SK-N-SH (cell line): ENCODE data around the gene IL20. TPM values are rescaled to one million over a fixed set of nuclear protein-coding genes. Genes with fewer than 3 reads are reported as not detected.

Source experiments
- CTCF ChIA-PET: fragments of 300-600, 350-600 bp; formaldehyde crosslinking; extraction: SDS; loops from one replicate; lab custom pipeline; 2021; lab: Yijun Ruan, JAX
- POLR2A ChIA-PET: fragments of 350-600 bp; sonication (Branson Sonifier 250); formaldehyde crosslinking; extraction: SDS; loops from one replicate; lab custom pipeline; 2020; ENCODE audit warnings: antibody characterized with exemption, inconsistent platforms; lab: Yijun Ruan, JAX
- DNase-seq: peaks from one replicate; pipeline ENCODE4 v3.0.0; 2012
- H2AFZ ChIP-seq: fragments of 200-600 bp; sonication (generic); 2 replicates; pipeline ENCODE4 v1.8.1; 2016; ENCODE audit warnings: antibody characterized with exemption, mild to moderate bottlenecking, low read depth
- H3F3A ChIP-seq: fragments of 200-600 bp; sonication (generic); replicated peaks from 2 replicates; pipeline ENCODE3; 2016; ENCODE audit warnings: antibody characterized with exemption, mild to moderate bottlenecking; ENCODE audit not compliant: insufficient read depth
- H3K27ac ChIP-seq, 2 experiments: fragments of 200-500 bp in 1 of 2; fragments of 200-600 bp in 1 of 2; sonication (Bioruptor generic) in 1 of 2; sonication (generic), shearing (Covaris generic) in 1 of 2; 2 replicates each; pipeline versions ENCODE4 v1.5.1 to v1.6.1; 2014 to 2016; ENCODE audit warnings: low read depth in 2 of 2, inconsistent platforms in 1 of 2, low read length in 1 of 2, mild to moderate bottlenecking in 1 of 2, mixed read lengths in 1 of 2
- H3K27me3 ChIP-seq: fragments of 200-600 bp; sonication (generic), shearing (Covaris generic); 2 replicates; pipeline ENCODE4 v1.6.1; 2016; ENCODE audit warnings: mixed run types; ENCODE audit not compliant: insufficient read depth
- H3K36me3 ChIP-seq, 2 experiments: fragments of 200-500 bp in 1 of 2; fragments of 200-600 bp in 1 of 2; sonication (Bioruptor generic) in 1 of 2; sonication (generic) in 1 of 2; replicated peaks in 1 of 2; 2 replicates each; pipeline versions ENCODE3 to v1.5.1; 2014 to 2016; ENCODE audit warnings: low read length in 1 of 2, mild to moderate bottlenecking in 1 of 2; ENCODE audit not compliant: insufficient read depth in 2 of 2, control insufficient read depth in 1 of 2
- H3K4me1 ChIP-seq, 2 experiments: fragments of 200-500 bp in 1 of 2; fragments of 200-600 bp in 1 of 2; sonication (Bioruptor generic) in 1 of 2; sonication (generic), shearing (Covaris generic) in 1 of 2; 2 replicates each; pipeline versions ENCODE4 v1.5.1 to v1.6.1; 2014 to 2016; ENCODE audit warnings: low read depth in 1 of 2, low read length in 1 of 2, mixed run types in 1 of 2; ENCODE audit not compliant: insufficient read depth in 2 of 2, control insufficient read depth in 1 of 2
- H3K4me2 ChIP-seq: fragments of 200-600 bp; sonication (generic), shearing (Covaris generic); 2 replicates; pipeline ENCODE4 v1.6.1; 2017; ENCODE audit warnings: mixed run types
- H3K4me3 ChIP-seq, 2 experiments: fragments of 200-500 bp in 1 of 2; fragments of 200-600 bp in 1 of 2; sonication (Bioruptor generic) in 1 of 2; sonication (generic), shearing (Covaris generic) in 1 of 2; 2 replicates each; pipeline versions ENCODE4 v1.5.1 to v1.8.1; 2014 to 2016; ENCODE audit warnings: low read depth in 2 of 2, inconsistent platforms in 1 of 2, low read length in 1 of 2, mild to moderate bottlenecking in 1 of 2, mixed read lengths in 1 of 2, moderate library complexity in 1 of 2
- H3K79me2 ChIP-seq: fragments of 200-600 bp; sonication (generic); 2 replicates; pipeline ENCODE4 v1.8.1; 2017; ENCODE audit warnings: mild to moderate bottlenecking; ENCODE audit not compliant: insufficient read depth
- H3K9ac ChIP-seq: fragments of 200-600 bp; sonication (generic); 2 replicates; pipeline ENCODE4 v1.6.1; 2017; ENCODE audit warnings: mixed run types
- H3K9me2 ChIP-seq: fragments of 200-600 bp; sonication (generic); 2 replicates; pipeline ENCODE4 v1.6.1; 2017; ENCODE audit warnings: mixed run types
- H3K9me3 ChIP-seq: fragments of 200-600 bp; sonication (generic); 2 replicates; pipeline ENCODE4 v1.6.1; 2017; ENCODE audit warnings: mixed run types, mild to moderate bottlenecking, moderate library complexity
- H4K20me1 ChIP-seq: fragments of 200-600 bp; sonication (generic); 2 replicates; pipeline ENCODE4 v1.6.1; 2017; ENCODE audit warnings: mild to moderate bottlenecking, mixed run types; ENCODE audit not compliant: insufficient read depth
- FOSL2 ChIP-seq: IDR thresholded peaks from 2 replicates; pipeline ENCODE4 v1.4.0; 2012; ENCODE audit warnings: low read depth, mild to moderate bottlenecking, moderate library complexity, borderline replicate concordance
- JUND ChIP-seq: IDR thresholded peaks from 2 replicates; pipeline ENCODE4 v1.4.0; 2012
- RAD21 ChIP-seq: IDR thresholded peaks from 2 replicates; pipeline ENCODE4 v1.6.1; 2012; ENCODE audit warnings: mild to moderate bottlenecking, low read length
- RFX5 ChIP-seq: IDR thresholded peaks from 2 replicates; pipeline ENCODE4 v1.6.1; 2012; ENCODE audit warnings: mild to moderate bottlenecking, improper control_type of control experiment, low read length
- RXRA ChIP-seq: IDR thresholded peaks from 2 replicates; pipeline ENCODE4 v1.4.0; 2012; ENCODE audit warnings: low read depth, mild to moderate bottlenecking, borderline replicate concordance
- TCF12 ChIP-seq: IDR thresholded peaks from 2 replicates; pipeline ENCODE4 v1.4.0; 2012
- WGBS: methylation state at CpG from one replicate; pipeline ENCODE4 v1.1.6; 2017; ENCODE audit warnings: low lambda C conversion rate; 5-methylcytosine and 5-hydroxymethylcytosine counted together
- polyA plus RNA-seq, 3 experiments: library from polyadenylated mRNA; depleted of rRNA; stranded (reverse); fragments of >200 nt; gene quantifications; 2 replicates each; pipeline ENCODE4 v1.2.3, GENCODE V29; 2012
- TF ChIP-seq, protein P1 (sequence below): IDR thresholded peaks from 2 replicates; pipeline ENCODE4 v1.4.0; 2012; ENCODE audit warnings: low read depth
- TF ChIP-seq, protein P2 (sequence below): IDR thresholded peaks from 2 replicates; pipeline ENCODE4; 2012
- TF ChIP-seq, protein P3 (sequence below): fragments of 150-350 bp; IDR thresholded peaks from 2 replicates; pipeline ENCODE4 v1.6.1; 2016; ENCODE audit warnings: mild to moderate bottlenecking, low read depth, low read length
- TF ChIP-seq, protein P4 (sequence below): fragments of 200-600 bp; sonication (generic); IDR thresholded peaks from 2 replicates; pipeline ENCODE4 v1.6.1; 2017; ENCODE audit warnings: antibody characterized with exemption, mild to moderate bottlenecking, moderate library complexity

Gene IL20
- polyA plus RNA-seq, 1 of the 3 experiments (the other 2 are of a cell fraction): not detected

DNA sequence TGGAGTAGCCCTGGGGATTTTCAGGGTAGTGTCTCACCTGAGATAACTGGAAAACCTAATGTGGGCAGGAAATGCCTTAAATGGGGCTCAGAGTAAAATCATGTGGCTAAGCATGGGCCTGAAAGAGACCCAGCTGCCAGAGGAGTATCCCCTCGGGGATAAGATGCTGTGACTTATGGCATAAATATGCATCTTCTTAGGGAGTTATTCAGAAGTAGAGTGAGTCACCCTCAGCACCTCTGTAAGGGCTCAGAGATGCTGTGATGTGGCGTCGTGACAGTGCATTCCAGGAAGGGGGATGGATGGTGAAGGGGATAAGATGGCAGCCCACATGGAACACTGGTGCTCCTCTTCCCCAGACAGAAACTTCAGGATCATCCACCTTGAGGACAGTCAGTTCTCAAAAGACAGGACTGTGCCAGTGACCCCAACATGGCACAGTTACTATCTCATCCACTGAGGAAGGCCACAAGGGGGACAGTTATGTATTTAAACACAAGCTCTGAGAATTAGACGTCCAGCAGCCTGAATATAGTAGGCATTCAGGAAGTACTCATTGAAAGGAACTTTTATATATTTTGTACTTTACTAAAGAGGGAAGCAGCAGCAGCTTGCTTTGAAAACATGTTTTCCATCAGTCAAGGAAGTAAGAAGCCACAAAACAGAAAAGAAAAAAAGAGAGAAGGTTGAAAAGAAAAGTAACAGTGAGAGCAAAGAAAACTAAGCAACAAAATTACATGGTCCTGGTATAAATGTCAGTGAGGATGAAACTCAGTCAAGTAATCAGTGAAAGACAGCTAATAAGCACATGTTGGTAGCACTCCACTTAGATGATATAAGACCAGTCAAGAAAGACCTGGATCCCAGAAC, 40.1 kb downstream of the IL20 start:
- H4K20me1 ChIP-seq: no peaks in the 10 kb centered on the region
- DNase-seq: no peak
- no peaks in the 10 kb centered on the region for H3K9me3 ChIP-seq
- H3K79me2 ChIP-seq: no peaks in the 10 kb centered on the region
- H3K9ac ChIP-seq: no peak overlapping the region
- POLR2A ChIA-PET: no interaction called here
- H2AFZ ChIP-seq: peak overlapping the region; percentile 20; the same call in 1 of the 2 replicates
- H3F3A ChIP-seq: no peaks in the 10 kb centered on the region
- CTCF ChIA-PET: interaction anchor here (0.7 to 7.8 kb wide), 6 partner anchors 9 to 415 kb away, joined by 3 to 83 read pairs (median 4); no protein-coding TSS in a partner anchor
- TF ChIP-seq JUND: peak; percentile 82
- no peak for TF ChIP-seq RXRA
- TF ChIP-seq FOSL2: peak; percentile 82
- TF ChIP-seq, protein P1, sequence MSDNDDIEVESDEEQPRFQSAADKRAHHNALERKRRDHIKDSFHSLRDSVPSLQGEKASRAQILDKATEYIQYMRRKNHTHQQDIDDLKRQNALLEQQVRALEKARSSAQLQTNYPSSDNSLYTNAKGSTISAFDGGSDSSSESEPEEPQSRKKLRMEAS: 0 out of 2 replicates have a peak, but pooled peaks have one; percentile 32
- no peak for TF ChIP-seq RFX5
- TF ChIP-seq, protein P2, sequence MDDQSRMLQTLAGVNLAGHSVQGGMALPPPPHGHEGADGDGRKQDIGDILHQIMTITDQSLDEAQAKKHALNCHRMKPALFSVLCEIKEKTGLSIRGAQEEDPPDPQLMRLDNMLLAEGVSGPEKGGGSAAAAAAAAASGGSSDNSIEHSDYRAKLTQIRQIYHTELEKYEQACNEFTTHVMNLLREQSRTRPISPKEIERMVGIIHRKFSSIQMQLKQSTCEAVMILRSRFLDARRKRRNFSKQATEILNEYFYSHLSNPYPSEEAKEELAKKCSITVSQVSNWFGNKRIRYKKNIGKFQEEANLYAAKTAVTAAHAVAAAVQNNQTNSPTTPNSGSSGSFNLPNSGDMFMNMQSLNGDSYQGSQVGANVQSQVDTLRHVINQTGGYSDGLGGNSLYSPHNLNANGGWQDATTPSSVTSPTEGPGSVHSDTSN: peak; percentile 49
- peak; percentile 62 for TF ChIP-seq TCF12
- H3K4me3 ChIP-seq: no peak overlapping the region
- H3K27me3 ChIP-seq: peaks cover 6% of the 10 kb centered on the region; the same call in 1 of the 2 replicates
- H3K4me2 ChIP-seq: no peak overlapping the region
- H3K36me3 ChIP-seq: no peaks in the 10 kb centered on the region
- H3K27ac ChIP-seq: no peak overlapping the region; a peak in 1 of 4 replicates
- no peaks in the 10 kb centered on the region for H3K9me2 ChIP-seq
- WGBS: 31% methylated on average over 3 of the region's 4 CpGs
- H3K4me1 ChIP-seq: peaks cover 0 to 10% of the 10 kb centered on the region in 2 experiments; a peak in 1 of 4 replicates

DNA sequence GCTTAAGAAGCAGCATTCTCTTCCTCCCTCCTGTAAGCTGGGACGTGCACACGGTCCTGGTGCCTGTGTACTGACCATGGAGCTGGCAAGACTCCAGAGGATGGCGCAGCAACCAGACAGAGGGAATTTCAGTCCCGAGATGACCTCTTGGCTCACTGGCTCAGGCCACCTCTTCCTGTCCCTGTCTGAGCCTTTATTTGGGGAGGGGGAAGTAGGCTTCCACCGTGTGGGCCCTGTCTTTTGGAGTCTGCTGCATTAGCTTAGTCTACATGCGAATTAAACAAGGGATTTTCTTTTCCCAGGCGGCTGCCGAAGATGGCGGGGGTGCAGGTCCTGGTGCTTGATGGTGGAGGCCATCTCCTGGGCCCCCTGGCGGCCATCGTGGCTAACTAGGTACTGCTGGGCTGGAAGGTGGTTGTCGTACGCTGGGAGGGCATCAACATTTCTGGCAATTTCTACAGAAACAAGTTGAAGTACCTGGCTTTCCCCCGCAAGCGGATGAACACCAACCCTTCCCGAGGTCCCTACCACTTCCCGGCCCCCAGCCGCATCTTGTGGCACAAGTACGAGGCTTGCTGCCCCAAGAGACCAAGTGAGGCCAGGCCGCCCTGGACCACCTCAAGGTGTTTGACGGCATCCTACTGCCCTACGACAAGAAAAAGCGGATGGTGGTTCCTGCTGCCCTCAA, 42.0 kb downstream of the IL20 start:
- WGBS: 84% methylated on average over 14 of the region's 23 CpGs
- Histone ChIP-seq H3K4me2 (no peak overlapping the region), H4K20me1 (no peaks in the 10 kb centered on the region), H3K4me3 (no peak overlapping the region; a peak in 1 of 4 replicates), H3K27me3 (peaks cover 6% of the 10 kb centered on the region; the same call in 1 of the 2 replicates), H3K9me3 (no peaks in the 10 kb centered on the region), H3K9me2 (no peaks in the 10 kb centered on the region), H2AFZ (no peak overlapping the region), H3K27ac (no peak overlapping the region), H3F3A (no peaks in the 10 kb centered on the region), H3K4me1 (peaks cover 0 to 10% of the 10 kb centered on the region in 2 experiments; a peak in 1 of 4 replicates), H3K79me2 (no peaks in the 10 kb centered on the region), H3K9ac (no peak overlapping the region), H3K36me3 (no peaks in the 10 kb centered on the region)
- CTCF ChIA-PET: interaction anchor here (0.6 to 7.8 kb wide), 6 partner anchors 8 to 592 kb away, joined by 3 to 83 read pairs (median 8); no protein-coding TSS in a partner anchor
- POLR2A ChIA-PET: no interaction called here
- DNase-seq: peak; percentile 41
- TF ChIP-seq, protein P3, sequence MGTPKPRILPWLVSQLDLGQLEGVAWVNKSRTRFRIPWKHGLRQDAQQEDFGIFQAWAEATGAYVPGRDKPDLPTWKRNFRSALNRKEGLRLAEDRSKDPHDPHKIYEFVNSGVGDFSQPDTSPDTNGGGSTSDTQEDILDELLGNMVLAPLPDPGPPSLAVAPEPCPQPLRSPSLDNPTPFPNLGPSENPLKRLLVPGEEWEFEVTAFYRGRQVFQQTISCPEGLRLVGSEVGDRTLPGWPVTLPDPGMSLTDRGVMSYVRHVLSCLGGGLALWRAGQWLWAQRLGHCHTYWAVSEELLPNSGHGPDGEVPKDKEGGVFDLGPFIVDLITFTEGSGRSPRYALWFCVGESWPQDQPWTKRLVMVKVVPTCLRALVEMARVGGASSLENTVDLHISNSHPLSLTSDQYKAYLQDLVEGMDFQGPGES: no peak
- TF ChIP-seq RAD21: no peak
- TF ChIP-seq, protein P4, sequence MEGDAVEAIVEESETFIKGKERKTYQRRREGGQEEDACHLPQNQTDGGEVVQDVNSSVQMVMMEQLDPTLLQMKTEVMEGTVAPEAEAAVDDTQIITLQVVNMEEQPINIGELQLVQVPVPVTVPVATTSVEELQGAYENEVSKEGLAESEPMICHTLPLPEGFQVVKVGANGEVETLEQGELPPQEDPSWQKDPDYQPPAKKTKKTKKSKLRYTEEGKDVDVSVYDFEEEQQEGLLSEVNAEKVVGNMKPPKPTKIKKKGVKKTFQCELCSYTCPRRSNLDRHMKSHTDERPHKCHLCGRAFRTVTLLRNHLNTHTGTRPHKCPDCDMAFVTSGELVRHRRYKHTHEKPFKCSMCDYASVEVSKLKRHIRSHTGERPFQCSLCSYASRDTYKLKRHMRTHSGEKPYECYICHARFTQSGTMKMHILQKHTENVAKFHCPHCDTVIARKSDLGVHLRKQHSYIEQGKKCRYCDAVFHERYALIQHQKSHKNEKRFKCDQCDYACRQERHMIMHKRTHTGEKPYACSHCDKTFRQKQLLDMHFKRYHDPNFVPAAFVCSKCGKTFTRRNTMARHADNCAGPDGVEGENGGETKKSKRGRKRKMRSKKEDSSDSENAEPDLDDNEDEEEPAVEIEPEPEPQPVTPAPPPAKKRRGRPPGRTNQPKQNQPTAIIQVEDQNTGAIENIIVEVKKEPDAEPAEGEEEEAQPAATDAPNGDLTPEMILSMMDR: peak; percentile 29; the same call in 1 of the 2 replicates
